T-helper 1 cell treated with Interleukin-12 subunit alpha and Interleukin-12 subunit beta and Interleukin-4 antibody, amounts not matched to agents 30 ng/mL and 1 ng/mL, for 36 hours (primary cell): ENCODE data around the gene CCDC85C. TPM values are rescaled to one million over a fixed set of nuclear protein-coding genes. Genes with fewer than 3 reads are reported as not detected.
"Not testable (repeated sequence)": the region's sequence is repeated elsewhere in the genome, so short reads cannot be mapped to it uniquely, and the experiment has no call there.

Experiments used
- intact Hi-C: fragments of 100-400 bp; cut with micrococcal nuclease; formaldehyde crosslinking; loops from one replicate; pipeline ENCODE4 v1.15.1; 2024
- total RNA-seq: library from RNA; stranded (reverse); gene quantifications from 2 replicates; pipeline ENCODE4 v1.2.3, GENCODE V29; 2022

CCDC85C gene
- total RNA-seq = 8.4 and 9.8 TPM in 2 replicates

- intact Hi-C loops = loop anchor here (1.0 to 10.0 kb wide), 5 partner anchors 122 to 774 kb away; partner anchors contain the start of genes BCL11B, CCNK, EVL and WDR25
Measured at GRCh38 chr14:99603471-99604277, at the start of gene CCDC85C. CCDC85C (minus strand) TSS chr14:99604207; CDS start chr14:99603959, 248 bp downstream.

DNA sequence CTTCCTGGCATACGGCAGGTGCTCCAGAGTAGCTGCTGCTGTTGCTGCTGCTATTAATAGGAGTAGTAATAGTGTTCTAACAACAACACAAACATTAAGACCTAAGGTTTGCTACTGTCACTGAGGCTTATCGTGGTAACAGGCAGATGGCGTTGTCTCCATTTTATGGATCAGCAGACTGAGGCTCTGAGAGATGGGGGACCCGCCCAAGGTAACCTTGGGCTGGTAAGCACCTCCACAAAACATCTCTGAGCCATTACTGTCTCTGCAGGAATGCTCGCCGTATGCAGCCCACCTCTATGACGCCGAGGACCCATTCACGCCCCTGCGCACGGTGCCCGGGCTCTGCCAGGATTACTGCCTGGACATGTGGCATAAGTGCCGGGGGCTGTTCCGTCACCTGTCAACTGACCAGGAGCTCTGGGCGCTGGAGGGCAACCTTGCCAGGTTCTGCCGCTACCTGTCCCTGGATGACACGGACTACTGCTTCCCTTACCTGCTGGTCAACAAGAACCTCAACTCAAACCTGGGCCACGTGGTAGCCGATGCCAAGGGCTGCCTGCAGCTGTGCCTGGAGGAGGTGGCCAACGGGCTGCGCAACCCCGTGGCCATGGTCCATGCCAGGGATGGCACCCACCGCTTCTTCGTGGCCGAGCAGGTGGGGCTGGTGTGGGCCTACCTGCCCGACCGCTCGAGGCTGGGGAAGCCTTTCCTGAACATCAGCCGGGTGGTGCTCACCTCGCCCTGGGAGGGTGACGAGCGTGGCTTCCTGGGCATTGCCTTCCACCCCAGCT is 48.1 kb upstream of the CCDC85C start:
- intact Hi-C loops = no loop called here

GRCh38 chr14:99650189-99650588 is 46.2 kb upstream of the CCDC85C start:
- intact Hi-C loops = no loop called here

DNA sequence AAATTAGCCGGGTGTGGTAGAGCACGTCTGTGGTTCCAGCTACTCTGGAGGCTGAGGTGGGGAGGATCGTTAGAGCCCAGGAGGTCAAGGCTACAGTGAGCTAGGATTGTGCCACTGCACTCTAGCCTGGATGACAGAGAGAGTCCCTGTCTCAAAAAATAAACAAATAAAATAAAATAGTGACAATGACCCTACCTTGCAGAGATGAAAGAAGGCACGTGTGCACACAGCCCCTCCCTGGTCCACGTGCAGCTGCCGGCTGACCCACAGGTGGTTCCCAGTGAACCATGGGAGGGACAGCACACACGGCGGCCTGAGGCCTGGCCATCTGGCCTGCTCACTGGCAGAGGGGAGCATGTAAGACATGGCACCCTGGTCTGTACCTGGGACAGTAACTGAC is 45.6 kb upstream of the CCDC85C start:
- intact Hi-C loops = no loop called here

GRCh38 chr14:99649219-99649618 is 45.2 kb upstream of the CCDC85C start:
- intact Hi-C loops = no loop called here

DNA sequence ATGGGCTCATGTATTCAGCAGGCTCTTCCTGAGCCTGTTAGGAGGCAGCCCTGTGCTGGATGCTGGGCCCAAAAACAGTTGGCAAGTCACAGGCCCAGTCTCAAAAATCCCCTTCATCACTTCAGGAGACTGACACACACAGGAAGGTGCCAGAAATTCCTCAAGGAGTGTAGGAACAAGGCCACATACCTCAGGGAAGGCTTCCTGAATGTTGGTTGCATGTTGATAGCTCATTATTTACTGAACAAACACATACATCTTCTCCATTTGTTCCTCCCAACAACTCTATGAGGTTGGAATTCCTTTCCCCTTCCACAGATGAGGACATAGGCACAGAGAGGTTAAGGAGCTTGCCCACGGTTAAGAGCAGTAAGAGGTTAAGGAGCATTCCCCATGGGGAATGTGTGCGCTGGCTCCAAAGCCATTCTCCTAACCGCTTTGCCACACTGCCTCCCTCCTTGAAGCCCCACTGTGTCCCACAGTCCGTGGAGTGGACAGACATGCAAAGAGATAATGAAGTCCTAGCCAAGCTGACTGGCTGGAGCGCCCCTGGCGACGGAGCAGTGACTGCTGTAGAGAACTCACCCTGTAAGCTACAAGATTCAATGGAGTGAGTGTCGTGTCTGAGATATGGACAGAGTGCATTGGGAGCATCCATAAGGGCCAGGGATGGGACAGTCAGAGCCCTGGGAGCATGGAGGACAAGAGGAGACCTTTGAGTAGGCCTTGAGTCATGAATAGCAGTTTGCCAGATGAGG is 44.2 kb upstream of the CCDC85C start:
- intact Hi-C loops = no loop called here

- intact Hi-C loops = no loop called here
Measured at GRCh38 chr14:99647411-99647810, 43.4 kb upstream of the CCDC85C start.

DNA sequence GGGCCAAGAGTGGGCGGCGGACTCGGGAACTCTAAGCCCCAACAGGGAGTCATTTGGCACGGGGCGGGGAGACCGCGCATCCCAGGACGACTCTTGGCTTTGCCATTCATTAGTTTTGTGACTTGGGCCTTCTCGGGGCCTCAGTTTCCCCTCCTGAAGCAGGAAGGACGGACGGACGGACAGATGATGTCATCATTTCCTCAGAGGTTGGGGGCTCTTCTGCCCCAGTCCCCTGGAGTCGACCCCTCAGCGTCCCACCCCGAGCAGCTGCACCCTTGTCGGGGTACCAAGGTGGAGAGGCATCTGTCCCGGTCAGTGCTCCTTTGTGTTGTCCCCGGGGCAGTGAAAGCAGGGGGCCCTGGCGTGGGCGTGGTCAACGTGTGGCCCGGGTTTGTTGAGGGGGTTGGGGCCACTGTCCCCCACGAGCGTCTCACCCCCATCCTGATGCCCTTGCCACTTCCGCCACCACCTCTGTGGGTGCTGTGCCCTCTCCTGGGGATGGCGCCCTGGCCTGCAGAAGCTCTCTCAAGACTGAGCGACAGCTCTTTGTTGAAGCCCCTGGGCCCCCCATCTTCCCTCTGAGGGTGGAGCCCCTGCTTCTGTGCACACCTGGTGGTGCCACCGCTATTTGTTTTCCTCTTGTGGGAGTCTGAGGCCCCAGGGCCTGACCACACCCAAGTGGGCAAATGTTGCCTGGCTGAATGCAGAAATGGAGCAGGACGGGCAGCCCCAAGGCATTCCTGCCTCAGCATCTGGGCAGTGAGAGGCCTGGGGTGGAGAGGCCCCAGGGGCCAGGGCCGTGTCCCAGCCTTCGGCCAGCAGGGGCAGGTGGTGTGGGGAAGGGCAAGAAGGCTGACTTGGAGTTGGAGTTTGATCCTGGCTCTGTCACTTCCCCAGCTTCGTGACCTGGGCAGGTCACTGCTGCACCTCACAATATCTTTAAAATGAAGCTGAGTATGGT is 41.8 kb upstream of the CCDC85C start:
- intact Hi-C loops = no loop called here

GRCh38 chr14:99644723-99645544 is 40.9 kb upstream of the CCDC85C start, which contains the start of gene HHIPL1:
HHIPL1 (plus strand) TSS chr14:99645129; CDS start chr14:99645208, 79 bp downstream.
- intact Hi-C loops = no loop called here

GRCh38 chr14:99644035-99644587 is 40.1 kb upstream of the CCDC85C start:
- intact Hi-C loops = no loop called here

DNA sequence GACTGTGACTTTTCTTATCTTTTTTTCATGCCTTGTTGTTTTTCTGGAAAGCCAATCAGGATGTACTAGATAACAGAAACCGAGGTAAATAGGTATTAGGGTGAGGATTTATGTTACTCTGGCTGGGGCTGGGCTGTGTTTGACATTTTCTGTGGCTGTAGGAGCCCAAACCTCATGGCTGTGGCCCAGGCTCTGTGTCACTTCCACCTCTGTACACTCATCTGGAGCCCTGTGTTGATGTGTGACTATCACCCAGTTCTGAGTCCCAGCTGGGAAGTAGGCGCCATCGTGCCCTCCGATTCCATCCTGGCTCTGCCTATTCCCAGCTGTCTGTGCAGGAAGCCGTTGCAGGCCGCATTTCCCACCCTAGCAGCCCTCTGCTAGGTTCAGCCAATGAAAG is 39.3 kb upstream of the CCDC85C start:
- intact Hi-C loops = no loop called here

DNA sequence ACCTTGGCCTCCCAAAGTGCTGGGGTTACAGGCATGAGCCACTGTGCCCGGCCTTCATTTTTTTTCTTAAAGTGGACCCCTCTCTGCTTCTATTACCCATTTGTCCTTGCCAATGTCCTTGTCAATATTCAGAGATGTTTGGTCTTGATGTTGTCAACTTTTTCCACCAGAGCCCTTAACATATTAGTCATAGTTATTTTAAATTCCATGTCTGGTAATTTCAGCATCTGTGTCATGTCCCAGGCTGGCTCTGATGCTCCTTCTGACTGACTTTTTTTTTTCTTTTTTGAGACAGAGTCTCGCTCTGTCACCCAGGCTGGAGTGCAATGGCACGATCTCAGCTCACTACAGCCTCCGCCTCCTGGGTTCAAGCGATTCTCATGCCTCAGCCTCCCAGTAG is 38.8 kb upstream of the CCDC85C start:
- intact Hi-C loops = not testable (repeated sequence)

DNA sequence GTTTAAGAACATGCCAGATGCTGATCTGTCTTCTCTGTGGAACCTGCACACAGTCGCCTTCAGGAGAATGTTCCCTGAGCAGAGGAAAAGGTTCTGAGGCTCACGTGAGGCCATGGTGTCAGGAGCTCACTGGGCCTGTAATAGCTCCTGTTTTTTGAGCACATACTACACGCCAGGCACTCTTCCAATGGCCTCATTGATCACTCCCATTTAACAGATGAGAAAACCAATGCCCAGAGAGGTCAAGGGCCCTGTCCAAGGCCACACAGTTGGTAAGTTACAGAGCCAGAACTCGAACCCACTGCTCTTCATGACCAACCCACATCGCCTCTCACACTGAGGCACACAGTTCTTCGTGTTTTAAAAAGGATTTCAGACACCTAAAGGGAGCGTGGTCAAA is 33.6 kb upstream of the CCDC85C start:
- intact Hi-C loops = no loop called here

DNA sequence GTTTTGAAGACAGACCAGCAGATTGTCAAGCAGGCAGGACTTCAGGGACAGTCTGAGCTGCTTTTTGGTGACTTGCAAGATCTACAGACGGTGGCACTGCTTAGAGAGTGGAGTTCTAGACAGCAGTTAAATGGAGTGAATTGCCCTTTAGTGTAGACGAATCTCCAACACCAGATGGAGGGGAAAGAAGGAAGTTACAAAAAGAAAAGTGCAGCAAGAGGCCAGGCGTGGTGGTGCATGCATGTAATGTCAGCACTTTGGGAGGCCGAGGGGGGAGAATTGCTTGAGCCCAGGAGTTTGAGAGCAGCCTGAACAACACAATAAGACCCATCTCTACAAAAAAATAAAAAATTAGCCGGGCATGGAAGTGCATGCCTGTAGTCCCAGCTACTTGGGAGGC is 32.5 kb upstream of the CCDC85C start:
- intact Hi-C loops = no loop called here

DNA sequence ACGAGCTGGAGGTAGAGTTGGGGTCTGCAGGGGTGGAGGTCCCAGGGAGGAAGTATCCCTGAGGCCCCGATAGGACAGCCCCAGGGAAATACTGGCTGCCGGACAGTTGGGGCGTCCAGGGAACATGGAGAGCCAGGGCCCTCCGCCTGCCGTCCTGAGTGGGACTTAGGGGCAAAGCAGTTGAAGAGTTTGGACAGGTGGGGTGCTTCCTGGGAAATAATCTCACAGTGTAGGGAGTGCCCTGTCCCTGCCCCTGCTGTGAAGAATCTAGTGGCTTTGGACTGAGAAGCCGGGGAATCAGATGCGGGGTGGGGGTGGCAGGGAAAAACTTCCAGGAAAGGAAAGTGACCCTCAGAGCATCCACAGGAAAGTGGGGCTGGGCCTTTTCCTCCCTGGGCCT is 31.1 kb upstream of the CCDC85C start:
- intact Hi-C loops = no loop called here

DNA sequence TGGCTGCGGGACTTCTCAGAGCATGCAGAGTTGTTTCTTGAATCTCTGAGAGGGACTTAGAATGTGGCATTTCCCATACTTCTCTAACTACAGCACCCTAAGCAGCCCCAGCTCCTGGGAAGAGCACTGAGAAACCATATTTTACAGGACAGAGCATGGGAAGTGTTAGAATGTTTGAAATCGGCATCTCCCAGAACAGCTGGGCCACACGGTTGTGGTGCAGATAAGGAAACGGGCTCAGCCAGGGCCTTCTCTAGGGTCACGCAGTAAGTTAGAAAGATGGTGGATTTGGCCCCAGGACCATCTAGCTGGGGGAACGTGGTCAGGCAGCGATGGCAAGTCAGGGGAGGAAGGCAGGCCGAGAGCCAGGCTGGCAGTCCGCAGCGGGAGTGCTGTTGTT is 30.4 kb upstream of the CCDC85C start:
- intact Hi-C loops = no loop called here

- intact Hi-C loops = no loop called here
Measured at GRCh38 chr14:99633918-99634317, 29.9 kb upstream of the CCDC85C start.

DNA sequence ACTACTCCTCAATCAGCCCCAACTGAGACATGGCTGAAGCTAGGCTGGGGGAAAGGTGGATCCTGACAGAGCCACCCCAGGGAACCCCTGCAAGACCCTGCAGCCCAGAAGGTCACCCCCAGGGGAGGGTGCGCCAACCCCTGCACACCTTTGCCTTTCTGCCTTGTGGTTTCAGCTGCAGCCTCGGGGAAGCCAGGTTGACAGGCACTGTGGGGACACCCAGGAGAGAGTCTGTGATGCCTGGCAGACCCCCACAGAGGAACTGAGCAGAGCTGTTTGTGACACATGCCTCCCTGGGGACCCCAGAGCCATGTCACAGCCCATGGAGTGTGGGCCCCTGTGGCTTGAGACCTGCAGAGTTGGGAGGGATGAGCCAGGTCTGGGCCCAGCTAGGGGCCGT is 29.1 kb upstream of the CCDC85C start:
- intact Hi-C loops = no loop called here

GRCh38 chr14:99632410-99633035 is 28.5 kb upstream of the CCDC85C start:
- intact Hi-C loops = no loop called here
